ENCODE measurements around the gene SCOC. TPM values are rescaled to one million over a fixed set of nuclear protein-coding genes. Genes with fewer than 3 reads are reported as not detected.

Gene SCOC
- total RNA-seq, 4 donors from 2014 or later = 39.8 to 64.4 (median 55.0) TPM

GRCh38 chr4:140332734-140333133 lies 40.7 kb upstream of the SCOC start:
- Histone ChIP-seq H3K36me3 (no peaks in the 10 kb centered on the region), H3K27me3 (no peaks in the 10 kb centered on the region), H3K4me1 (no peaks in the 10 kb centered on the region), H3K27ac (replicated peaks in 1 of 4) (no peak overlapping the region), H3K9me3 (no peaks in the 10 kb centered on the region), H3K4me3 (no peak overlapping the region)
- 55% methylated on average over 2 of the region's 2 CpGs for WGBS
- intact Hi-C loops (cut with DNase I) = no loop called here
- TF ChIP-seq POLR2A (IDR thresholded peaks at IDR 0.05; ENCODE audit: low read depth) (no peak), POLR2AphosphoS5 (IDR thresholded peaks at IDR 0.05) (no peak), CTCF (IDR thresholded peaks at IDR 0.05) (no peak), EP300 (IDR thresholded peaks at IDR 0.05) (no peak)
- DNase-seq (ENCODE audit: extremely low spot score) = no peak

DNA sequence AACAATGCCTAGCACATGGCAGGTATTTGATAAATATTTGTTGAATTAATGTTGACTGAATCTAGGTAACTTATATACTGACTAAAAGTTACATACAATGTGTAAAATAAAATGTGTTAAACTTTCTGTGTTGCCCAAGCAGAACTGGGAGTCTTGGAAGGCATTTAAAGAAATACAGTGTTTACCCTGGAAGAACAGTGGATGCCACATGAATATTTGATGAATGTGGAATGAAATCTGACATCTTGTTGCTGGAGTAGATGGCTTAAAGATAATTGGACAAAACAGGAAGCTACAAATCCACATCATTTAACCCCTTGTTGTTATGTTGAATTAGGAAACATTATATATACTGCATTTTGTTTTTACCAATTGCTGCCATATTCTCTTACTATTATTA lies 39.9 kb upstream of the SCOC start:
- no peak for DNase-seq (ENCODE audit: extremely low spot score)
- no peaks in the 10 kb centered on the region for H3K27me3 ChIP-seq
- TF ChIP-seq POLR2AphosphoS5 (IDR thresholded peaks at IDR 0.05) (no peak), POLR2A (IDR thresholded peaks at IDR 0.05; ENCODE audit: low read depth) (no peak), CTCF (IDR thresholded peaks at IDR 0.05) (no peak), EP300 (IDR thresholded peaks at IDR 0.05) (no peak)
- H3K9me3 ChIP-seq = no peaks in the 10 kb centered on the region
- H3K4me1 ChIP-seq = no peaks in the 10 kb centered on the region
- no peaks in the 10 kb centered on the region for H3K36me3 ChIP-seq
- intact Hi-C loops (cut with DNase I) = no loop called here
- no peak overlapping the region for H3K4me3 ChIP-seq
- no peak overlapping the region for H3K27ac ChIP-seq (replicated peaks in 1 of 4)

DNA sequence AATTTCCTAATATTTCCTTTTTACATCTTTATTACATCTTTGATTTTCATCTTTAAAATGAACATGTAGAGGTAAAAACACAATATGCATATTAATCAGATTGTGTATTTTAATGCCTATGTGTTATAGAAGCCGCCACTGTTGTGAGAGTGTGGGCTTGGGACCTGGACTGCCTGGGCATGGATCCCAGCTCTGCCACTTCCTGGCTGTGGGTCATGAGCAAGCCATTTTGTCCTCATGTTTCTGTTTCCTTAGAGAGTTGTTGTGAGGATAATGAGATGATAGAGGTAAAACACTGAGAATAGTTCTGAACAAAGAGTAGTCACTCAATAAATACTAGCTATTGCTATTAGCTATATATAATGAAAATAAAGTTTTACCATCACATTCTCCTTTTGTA lies 38.4 kb upstream of the SCOC start:
- 96% methylated on average over 1 of the region's 1 CpG for WGBS
- Histone ChIP-seq H3K36me3 (no peaks in the 10 kb centered on the region), H3K4me3 (no peak overlapping the region), H3K9me3 (no peaks in the 10 kb centered on the region), H3K27ac (replicated peaks in 1 of 4) (no peak overlapping the region), H3K27me3 (no peaks in the 10 kb centered on the region), H3K4me1 (no peaks in the 10 kb centered on the region)
- DNase-seq (ENCODE audit: extremely low spot score) = no peak
- intact Hi-C loops (cut with DNase I) = no loop called here
- TF ChIP-seq CTCF (IDR thresholded peaks at IDR 0.05) (no peak), POLR2AphosphoS5 (IDR thresholded peaks at IDR 0.05) (no peak)

DNA sequence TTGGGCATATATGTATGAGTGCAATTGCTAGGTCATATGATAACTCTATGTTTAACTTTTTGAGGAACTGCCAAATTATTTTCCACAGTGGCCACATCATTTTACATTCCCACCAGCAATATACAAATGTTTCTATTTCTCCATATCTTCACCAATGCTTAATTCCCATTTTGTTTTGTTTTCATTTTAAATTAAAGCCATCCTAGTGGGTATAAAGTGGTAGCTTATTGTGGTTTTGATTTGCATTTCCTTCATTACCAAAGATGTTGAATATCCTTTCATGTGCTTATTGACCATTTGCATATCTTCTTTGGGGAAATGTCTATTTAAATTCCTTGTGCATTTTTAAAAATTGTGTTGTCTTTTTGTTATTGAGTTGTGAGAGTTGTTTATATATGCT lies 36.7 kb upstream of the SCOC start:
- intact Hi-C loops (cut with DNase I) = no loop called here
- Histone ChIP-seq H3K27ac (replicated peaks in 1 of 4) (no peak overlapping the region), H3K4me3 (no peak overlapping the region), H3K36me3 (no peaks in the 10 kb centered on the region), H3K4me1 (no peaks in the 10 kb centered on the region), H3K9me3 (no peaks in the 10 kb centered on the region), H3K27me3 (no peaks in the 10 kb centered on the region)
- TF ChIP-seq CTCF (IDR thresholded peaks at IDR 0.05) (no peak), EP300 (IDR thresholded peaks at IDR 0.05) (no peak), POLR2A (IDR thresholded peaks at IDR 0.05; ENCODE audit: low read depth) (no peak), POLR2AphosphoS5 (IDR thresholded peaks at IDR 0.05) (no peak)
- DNase-seq (ENCODE audit: extremely low spot score) = no peak

GRCh38 chr4:140342620-140343019 lies 30.8 kb upstream of the SCOC start:
- Histone ChIP-seq H3K27me3 (no peaks in the 10 kb centered on the region), H3K27ac (replicated peaks in 1 of 4) (no peak overlapping the region), H3K4me1 (peaks cover 0 to 6% (median 5%) of the 10 kb centered on the region in 4 donors), H3K9me3 (no peaks in the 10 kb centered on the region), H3K4me3 (no peak overlapping the region), H3K36me3 (no peaks in the 10 kb centered on the region)
- intact Hi-C loops (cut with DNase I) = no loop called here
- WGBS = 79% methylated on average over 1 of the region's 1 CpG
- no peak for TF ChIP-seq EP300 (IDR thresholded peaks at IDR 0.05)
- no peak for TF ChIP-seq POLR2A (IDR thresholded peaks at IDR 0.05; ENCODE audit: low read depth)
- no peak for TF ChIP-seq CTCF (IDR thresholded peaks at IDR 0.05)
- no peak for TF ChIP-seq POLR2AphosphoS5 (IDR thresholded peaks at IDR 0.05)
- no peak for DNase-seq (ENCODE audit: extremely low spot score)
